Prostate gland (tissue), 2 donors: ENCODE measurements around the gene HMGXB3. TPM values are rescaled to one million over a fixed set of nuclear protein-coding genes. Genes with fewer than 3 reads are reported as not detected.

Experiments used
- DNase-seq: peaks from one replicate; pipeline ENCODE4 v3.0.0-alpha.2; 2019; ENCODE audit warnings: low spot score
- H3K27ac ChIP-seq, 2 donors: fragments of 200-600 bp; sonication (generic); 2 replicates each; pipeline ENCODE4 v1.5.1; 2017 to 2019
- H3K27me3 ChIP-seq: fragments of 200-600 bp; sonication (generic); replicated peaks from 2 replicates; pipeline ENCODE4 v1.5.1; 2019; ENCODE audit not compliant: insufficient read depth
- H3K36me3 ChIP-seq, 2 donors: fragments of 200-600 bp; sonication (generic); 1 replicate in 1 of 2; 2 replicates in 1 of 2; pipeline versions ENCODE4 v1.5.1 to v1.8.1; 2017 to 2019
- H3K4me1 ChIP-seq: fragments of 200-600 bp; sonication (generic); replicated peaks from 2 replicates; pipeline ENCODE4 v1.5.1; 2019
- H3K4me3 ChIP-seq, 2 donors: fragments of 200-600 bp; sonication (generic); 2 replicates each; pipeline ENCODE4 v1.5.1; 2017 to 2019
- H3K9me3 ChIP-seq: fragments of 200-600 bp; sonication (generic); 2 replicates; pipeline ENCODE4 v1.5.1; 2017
- CTCF ChIP-seq, 4 experiments: fragments of 200-600 bp in 2 of 4; fragments of 450-650 bp in 2 of 4; sonication (generic) in 2 of 4; IDR thresholded peaks; 1 replicate in 3 of 4; 2 replicates in 1 of 4; pipeline ENCODE4 v1.5.1; 2016 to 2019; ENCODE audit warnings: antibody characterized with exemption in 4 of 4, mild to moderate bottlenecking in 2 of 4, moderate library complexity in 2 of 4
- POLR2A ChIP-seq: fragments of 450-650 bp; IDR thresholded peaks from one replicate; pipeline ENCODE4 v1.6.1; 2016; ENCODE audit warnings: antibody characterized with exemption, mild to moderate bottlenecking
- POLR2AphosphoS5 ChIP-seq: sonication (generic); formaldehyde crosslinking; IDR thresholded peaks from one replicate; pipeline ENCODE4 v1.6.1; 2017; ENCODE audit warnings: antibody characterized with exemption
- WGBS: methylation state at CpG from one replicate; pipeline ENCODE4 v1.1.5; 2018; 5-methylcytosine and 5-hydroxymethylcytosine counted together
- intact Hi-C: fragments of 100-400 bp; cut with DNase I; formaldehyde crosslinking; loops from one replicate; pipeline ENCODE4 v1.14.2; 2022
- total RNA-seq, 2 donors: library from RNA; depleted of rRNA; stranded (reverse); fragments of >200 nt; gene quantifications; one replicate each; pipeline ENCODE4 v1.1.0, GENCODE V29; 2016

Gene HMGXB3
- total RNA-seq, 2 donors from 2014 or later, result 49.6 to 64.2 TPM

DNA sequence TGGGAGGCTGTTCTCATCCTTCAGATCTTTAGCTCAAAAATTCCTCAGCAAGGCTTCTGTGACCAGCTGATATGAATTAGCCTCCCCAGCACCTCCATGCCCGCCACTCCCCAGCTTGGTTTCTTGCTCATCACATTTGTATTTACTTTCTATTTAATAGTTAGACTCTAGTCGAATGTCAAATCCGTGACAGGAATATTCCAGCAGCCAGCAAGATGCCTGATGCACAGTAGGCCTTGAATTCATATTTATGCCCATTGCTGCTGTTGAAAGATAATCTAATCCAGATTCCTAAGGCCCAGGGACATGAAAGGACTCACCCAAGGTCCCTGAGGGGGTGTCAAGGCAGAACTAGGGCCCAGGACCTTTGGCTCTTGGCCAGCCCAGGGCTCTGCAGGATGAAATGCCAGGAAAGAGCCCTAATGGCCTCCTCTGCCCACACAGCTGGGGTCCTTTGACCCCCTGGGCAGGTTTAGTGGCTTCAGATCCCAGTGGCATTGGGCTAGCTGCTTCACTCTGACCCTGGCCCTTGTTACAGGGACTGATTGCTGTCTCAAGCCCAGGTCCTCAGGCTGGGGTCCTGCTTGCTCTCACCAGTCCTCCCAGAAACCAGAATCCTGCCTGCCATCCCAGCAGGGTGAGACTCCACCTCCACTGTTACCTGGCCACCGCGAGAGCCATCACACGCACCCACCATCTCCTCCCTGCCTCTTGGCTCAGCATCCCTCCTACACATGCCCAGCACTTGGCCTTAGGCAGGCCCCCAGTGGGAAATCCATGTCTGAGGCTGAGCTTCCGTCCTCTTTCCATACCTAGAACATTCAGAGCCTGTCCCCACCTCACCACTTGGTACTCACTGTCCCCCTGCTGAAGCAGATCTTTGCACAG lies 78.5 kb downstream of the HMGXB3 start:
- H3K9me3 ChIP-seq, result no peaks in the 10 kb centered on the region
- no peak for DNase-seq
- 89% methylated on average over 7 of the region's 7 CpGs for WGBS
- intact Hi-C loops, result no loop called here
- TF ChIP-seq POLR2A, result no peak
- TF ChIP-seq CTCF (IDR thresholded peaks at IDR 0.05), result no peak
- no peak for TF ChIP-seq POLR2AphosphoS5
- no peak overlapping the region for H3K4me3 ChIP-seq
- no peaks in the 10 kb centered on the region for H3K27me3 ChIP-seq
- no peaks in the 10 kb centered on the region for H3K36me3 ChIP-seq
- no peaks in the 10 kb centered on the region for H3K4me1 ChIP-seq
- no peak overlapping the region for H3K27ac ChIP-seq

- TF ChIP-seq POLR2AphosphoS5 (no peak), CTCF (IDR thresholded peaks at IDR 0.05) (no peak), POLR2A (no peak)
- H3K4me3 ChIP-seq, result no peak overlapping the region
- intact Hi-C loops, result no loop called here
These were observed 79.4 kb downstream of the HMGXB3 start for GRCh38 chr5:150079909-150080461.

GRCh38 chr5:150080696-150081435 lies 80.3 kb downstream of the HMGXB3 start:
- no peaks in the 10 kb centered on the region for H3K27me3 ChIP-seq
- H3K36me3 ChIP-seq, result no peaks in the 10 kb centered on the region
- no peaks in the 10 kb centered on the region for H3K4me1 ChIP-seq
- no peak overlapping the region for H3K27ac ChIP-seq
- intact Hi-C loops, result no loop called here
- H3K9me3 ChIP-seq, result no peaks in the 10 kb centered on the region
- no peak for DNase-seq
- no peak overlapping the region for H3K4me3 ChIP-seq
- 83% methylated on average over 15 of the region's 15 CpGs for WGBS
- no peak for TF ChIP-seq POLR2A
- TF ChIP-seq POLR2AphosphoS5, result no peak
- no peak for TF ChIP-seq CTCF (IDR thresholded peaks at IDR 0.05)

More at GRCh38 chr5:150079909-150080461, 79.4 kb downstream of the HMGXB3 start:
- no peaks in the 10 kb centered on the region for H3K4me1 ChIP-seq
- no peaks in the 10 kb centered on the region for H3K36me3 ChIP-seq
- no peak for DNase-seq
- H3K9me3 ChIP-seq, result no peaks in the 10 kb centered on the region
- 93% methylated on average over 19 of the region's 19 CpGs for WGBS
- no peak overlapping the region for H3K27ac ChIP-seq
- no peaks in the 10 kb centered on the region for H3K27me3 ChIP-seq

- intact Hi-C loops, result no loop called here
- 28% methylated on average over 15 of the region's 15 CpGs for WGBS
- H3K27ac ChIP-seq, result no peak overlapping the region
- no peak for DNase-seq
- TF ChIP-seq POLR2AphosphoS5 (no peak), POLR2A (no peak), CTCF (IDR thresholded peaks at IDR 0.05) (no peak)
- H3K36me3 ChIP-seq, result no peaks in the 10 kb centered on the region
- no peaks in the 10 kb centered on the region for H3K4me1 ChIP-seq
- no peaks in the 10 kb centered on the region for H3K9me3 ChIP-seq
- H3K4me3 ChIP-seq, result no peak overlapping the region
- no peaks in the 10 kb centered on the region for H3K27me3 ChIP-seq
These were observed 81.2 kb downstream of the HMGXB3 start for GRCh38 chr5:150081541-150082283.
